ENCODE measurements around the gene DIP2C.

GRCh38 chr10:538895-539294 is 150.6 kb downstream of the DIP2C start:
- TF ChIP-seq POLR2A (IDR thresholded peaks at IDR 0.05) = no peak
- TF ChIP-seq, protein P1, sequence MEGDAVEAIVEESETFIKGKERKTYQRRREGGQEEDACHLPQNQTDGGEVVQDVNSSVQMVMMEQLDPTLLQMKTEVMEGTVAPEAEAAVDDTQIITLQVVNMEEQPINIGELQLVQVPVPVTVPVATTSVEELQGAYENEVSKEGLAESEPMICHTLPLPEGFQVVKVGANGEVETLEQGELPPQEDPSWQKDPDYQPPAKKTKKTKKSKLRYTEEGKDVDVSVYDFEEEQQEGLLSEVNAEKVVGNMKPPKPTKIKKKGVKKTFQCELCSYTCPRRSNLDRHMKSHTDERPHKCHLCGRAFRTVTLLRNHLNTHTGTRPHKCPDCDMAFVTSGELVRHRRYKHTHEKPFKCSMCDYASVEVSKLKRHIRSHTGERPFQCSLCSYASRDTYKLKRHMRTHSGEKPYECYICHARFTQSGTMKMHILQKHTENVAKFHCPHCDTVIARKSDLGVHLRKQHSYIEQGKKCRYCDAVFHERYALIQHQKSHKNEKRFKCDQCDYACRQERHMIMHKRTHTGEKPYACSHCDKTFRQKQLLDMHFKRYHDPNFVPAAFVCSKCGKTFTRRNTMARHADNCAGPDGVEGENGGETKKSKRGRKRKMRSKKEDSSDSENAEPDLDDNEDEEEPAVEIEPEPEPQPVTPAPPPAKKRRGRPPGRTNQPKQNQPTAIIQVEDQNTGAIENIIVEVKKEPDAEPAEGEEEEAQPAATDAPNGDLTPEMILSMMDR (IDR thresholded peaks at IDR 0.05) = no peak
